Medulla oblongata (tissue), 1 donor: ENCODE results near the gene GALNT10.

Source experiments
- DNase-seq: peaks from one replicate; pipeline ENCODE4 v3.0.0-alpha.2; 2015; ENCODE audit errors: extremely low spot score

The GALNT10 gene

DNA sequence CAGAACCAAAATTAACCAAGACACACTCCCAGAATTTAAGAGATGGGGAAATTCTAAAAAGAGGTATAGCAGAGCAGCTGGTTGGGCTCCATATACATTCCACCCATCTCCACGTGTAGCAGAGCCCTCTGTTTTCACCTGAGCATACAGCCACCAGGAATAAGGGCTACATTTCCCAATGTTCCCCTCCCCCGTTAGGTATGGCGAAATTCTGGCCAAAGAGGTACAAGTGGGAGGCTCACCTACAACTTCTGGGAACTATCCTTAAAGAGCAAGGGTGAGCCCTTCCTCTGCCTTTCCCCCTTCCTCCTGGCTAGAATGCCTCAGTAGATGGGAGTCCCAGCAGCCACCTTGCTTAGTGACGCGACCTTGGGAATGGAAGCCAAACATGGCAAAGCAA is 250.0 kb downstream of the GALNT10 start:
- no peak for DNase-seq

DNA sequence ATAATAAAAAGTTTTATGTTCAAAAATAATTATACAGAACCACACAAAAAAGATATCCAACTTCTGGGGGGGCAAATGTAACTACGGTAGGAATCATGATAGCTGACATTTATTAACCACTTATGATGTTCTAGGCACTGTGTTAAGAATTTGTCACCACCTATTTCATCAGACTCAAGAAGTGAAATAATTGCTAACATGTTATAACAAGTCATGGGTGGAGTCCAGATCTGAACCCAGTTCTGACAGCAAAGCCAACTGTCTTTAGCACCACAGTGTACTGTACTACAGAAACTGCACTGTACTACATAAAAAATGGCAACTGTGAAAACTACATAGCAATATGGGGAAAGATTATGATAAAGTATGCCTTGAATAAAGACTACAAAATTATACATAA is 252.3 kb downstream of the GALNT10 start:
- no peak for DNase-seq

DNA sequence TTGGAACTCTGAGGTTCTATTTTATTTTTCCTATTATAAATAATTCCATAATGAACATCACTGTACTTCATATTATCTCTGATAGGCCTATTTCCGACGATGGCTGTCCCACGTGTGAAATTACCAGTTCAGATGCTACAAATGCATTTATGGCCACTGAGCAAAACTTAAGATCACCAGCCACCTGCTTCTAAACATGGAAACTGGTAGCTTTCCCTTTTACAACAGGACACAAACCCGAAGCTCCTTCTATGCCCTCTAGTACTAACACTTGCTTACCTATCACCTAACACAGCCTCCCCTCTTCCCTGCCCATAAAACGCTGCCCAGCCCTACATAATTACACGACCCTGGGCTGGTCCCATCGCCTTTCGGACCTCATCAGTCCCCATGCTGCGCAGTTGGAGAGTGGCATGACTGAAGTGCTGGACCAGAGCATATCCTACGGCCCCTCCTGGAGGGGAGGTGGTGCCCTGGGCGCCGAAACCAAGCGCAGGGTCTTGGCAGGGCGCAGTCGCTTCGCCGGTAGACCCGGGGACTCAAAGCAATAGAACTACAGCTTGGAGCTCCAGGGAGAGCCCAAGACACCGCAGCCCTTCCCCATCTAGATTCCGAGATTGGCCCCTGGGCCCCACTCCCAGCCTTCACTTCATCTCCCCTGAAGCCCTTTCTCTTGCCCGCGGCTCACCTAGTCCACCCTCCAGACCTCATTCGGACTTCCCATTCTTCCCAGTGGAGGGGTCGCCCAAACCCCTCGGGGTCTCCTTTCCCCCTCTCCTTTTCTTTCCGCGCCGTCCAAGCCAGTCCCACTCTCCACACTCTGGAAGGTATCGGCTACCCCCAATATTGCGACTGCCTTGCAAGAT is 254.3 kb downstream of the GALNT10 start:
- DNase-seq: no peak

DNA sequence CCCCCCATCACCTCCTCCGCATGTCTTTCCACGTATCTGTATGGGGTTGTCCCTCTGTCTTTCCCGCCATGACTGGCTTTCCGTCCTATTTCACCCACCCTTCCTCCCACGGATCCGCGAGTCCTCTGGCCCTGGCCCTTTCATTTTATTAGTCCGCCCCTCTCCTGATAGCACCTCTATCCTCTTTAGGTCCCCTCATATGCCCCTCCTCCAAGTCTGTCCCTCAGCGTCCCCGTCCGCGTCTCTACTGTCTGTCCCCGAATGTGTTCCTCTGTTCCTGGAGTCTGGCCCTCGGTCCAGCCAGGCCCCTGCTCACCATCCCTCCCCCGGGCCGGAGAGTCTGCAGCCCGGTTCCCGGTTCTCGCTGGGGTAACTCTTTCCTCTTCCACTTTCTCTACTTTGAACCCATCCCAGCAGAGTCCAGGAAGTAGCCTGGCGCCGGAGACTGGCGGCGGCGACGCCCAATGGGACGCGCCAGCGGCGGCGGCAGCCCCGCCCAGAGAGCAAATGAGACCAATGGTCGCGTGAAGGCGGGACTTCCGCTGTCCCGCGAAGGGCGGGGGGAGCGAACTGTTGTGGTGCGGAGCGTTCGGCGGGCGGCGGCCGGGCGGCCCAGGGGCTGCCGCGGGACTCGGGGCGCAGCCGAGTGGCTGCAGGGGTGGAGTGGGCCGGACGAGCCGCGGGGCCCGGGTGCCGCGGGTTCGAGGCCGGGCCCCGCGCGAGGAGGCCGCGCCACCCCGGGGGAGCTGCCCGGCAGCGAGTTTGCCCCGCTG is 255.1 kb downstream of the GALNT10 start, which contains the start of gene SAP30L:
TSS of gene SAP30L (plus strand) at position 576 of the 773 bp plus-strand sequence. CDS start 608 bp downstream, outside the sequence.
- DNase-seq: peak; percentile 98

DNA sequence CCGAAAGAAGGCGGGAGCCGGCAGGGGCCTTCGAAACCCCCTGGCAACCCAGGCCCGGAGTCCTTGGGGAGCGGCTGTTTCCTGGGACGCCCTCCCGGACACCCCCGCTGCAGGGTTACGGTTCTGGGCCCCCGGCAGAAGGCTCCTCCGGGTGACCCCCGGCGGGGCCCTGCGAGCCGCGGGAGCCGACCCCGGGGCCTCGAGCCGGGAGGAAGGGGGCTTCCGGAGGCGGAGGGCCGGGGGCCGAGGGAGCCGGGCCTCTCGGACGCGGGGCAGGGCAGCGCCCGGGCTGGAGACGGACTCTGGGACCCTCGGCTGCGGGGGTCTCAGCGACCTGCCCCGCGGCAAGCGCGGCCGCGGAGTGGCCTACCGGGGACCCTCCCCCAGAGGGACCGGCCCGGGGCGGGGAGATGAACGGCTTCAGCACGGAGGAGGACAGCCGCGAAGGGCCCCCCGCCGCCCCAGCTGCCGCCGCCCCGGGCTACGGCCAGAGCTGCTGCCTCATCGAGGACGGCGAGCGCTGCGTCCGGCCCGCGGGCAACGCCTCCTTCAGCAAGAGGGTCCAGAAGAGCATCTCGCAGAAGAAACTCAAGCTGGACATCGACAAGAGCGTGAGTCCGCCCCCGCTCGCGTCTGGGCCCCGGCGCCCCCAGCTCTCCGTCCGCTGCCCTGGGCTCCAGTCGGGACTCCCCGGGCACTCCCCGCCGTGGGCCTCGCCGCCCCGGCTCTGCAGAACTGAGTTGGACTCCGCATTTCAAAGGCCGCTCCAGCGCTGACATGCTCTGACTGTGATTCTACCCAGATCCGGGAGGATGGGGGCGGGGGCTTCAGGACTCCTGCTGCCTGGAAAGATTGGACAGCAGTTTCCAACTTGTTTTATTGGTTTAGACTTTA is 255.9 kb downstream of the GALNT10 start:
- no peak for DNase-seq

DNA sequence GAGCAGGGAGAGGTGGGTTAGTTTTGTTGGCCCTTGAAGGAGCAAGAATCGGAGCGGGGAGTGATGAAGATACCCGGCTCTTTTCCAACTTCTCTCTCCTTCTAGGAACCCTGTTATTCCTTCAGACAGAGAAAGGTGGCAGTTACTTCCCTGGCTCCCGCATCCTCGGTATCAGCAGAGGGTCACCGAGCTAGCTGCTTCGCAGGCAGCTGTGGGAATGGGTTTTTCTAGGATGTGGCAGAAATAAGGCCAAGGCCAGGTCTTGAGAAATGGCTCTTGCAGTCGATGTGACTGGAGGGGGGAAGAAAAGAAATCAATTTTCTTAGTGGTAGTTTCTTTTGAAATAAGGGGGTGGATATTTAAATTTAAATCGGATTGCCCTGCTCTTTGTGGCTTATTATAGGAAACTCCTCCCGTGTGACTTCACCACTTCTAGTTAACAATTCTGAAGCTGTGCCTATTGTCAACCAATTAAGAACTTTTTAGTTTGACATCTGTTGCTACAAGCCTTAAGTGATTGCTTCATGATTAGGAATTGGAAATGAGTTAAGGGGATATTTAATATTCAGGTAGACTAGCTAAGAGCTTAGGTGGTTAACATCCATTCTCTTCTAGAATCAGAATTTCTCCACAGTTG is 256.7 kb downstream of the GALNT10 start:
- peak; percentile 47 for DNase-seq

DNA sequence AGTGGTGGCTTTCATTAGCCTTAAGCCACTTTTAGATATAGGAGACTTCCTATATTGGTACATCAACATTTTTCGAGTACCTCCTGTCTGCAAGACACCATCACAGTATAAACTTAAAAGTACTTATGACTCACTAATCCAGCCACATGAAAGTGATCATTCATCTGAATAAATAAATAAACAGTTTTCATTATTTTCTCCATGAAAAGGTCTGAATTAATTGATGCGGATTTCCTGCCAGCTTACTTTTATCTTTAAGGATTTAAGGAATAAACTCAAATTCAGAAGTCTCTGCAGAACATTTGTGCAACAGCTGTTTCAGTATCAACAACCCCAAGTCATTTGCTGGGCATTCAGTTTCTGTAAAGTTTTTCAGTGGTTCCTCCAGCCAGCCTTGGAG is 259.3 kb downstream of the GALNT10 start:
- no peak for DNase-seq

DNA sequence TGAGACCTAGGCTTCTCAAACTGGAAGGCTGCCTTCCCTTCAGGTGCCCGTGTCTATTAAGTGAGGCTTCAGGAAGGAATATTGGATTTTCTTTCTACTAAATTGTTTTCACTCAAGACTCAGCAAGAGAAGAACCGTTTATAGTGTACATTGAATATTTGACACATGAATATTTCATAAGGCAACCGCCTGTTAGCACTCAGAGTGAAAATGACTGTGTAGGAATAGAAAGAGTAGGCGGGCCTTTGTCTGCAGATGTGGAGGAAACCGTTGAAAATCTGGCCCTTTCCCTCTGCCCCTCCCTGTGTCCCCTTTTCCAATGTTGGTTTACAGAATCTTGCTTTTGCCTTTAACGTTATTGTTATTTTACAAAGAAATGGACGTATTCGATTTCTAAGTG is 261.4 kb downstream of the GALNT10 start:
- no peak for DNase-seq

DNA sequence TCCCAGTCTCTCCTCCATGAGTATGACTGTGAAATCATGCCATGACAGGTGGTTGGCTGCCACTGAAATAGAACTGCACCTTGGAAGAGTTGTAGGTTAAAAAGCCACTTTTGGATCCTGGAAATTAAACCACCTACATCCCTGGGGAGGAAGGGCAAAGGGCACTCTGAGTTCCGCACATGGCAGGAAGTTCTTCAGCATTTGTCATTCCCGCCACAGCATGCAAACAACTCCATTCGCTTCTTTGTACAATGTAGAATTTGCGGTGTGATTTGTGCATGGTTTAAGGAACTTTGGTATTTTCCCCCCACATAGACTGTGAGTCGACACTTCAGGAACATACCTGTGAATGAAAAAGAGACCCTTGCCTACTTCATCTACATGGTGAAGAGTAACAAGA is 265.1 kb downstream of the GALNT10 start:
- no peak for DNase-seq

DNA sequence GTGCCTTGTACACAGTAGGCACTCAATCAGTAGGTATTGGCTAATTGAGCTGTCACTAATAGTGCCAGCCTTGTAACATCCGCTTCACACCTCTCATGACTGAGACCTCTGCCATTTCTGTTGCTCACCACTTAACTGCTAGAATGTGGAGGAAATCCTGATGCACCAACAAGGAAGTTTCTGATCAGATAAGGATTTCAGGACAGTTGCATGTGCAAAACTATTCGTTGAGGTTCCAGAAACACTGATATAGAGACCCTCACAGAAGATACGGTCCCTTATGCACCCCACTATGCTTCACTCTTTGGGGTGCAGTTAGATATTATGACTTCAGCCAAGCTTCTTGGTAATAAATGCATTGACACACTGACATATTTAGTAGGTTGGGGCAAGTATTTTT is 266.0 kb downstream of the GALNT10 start:
- no peak for DNase-seq

DNA sequence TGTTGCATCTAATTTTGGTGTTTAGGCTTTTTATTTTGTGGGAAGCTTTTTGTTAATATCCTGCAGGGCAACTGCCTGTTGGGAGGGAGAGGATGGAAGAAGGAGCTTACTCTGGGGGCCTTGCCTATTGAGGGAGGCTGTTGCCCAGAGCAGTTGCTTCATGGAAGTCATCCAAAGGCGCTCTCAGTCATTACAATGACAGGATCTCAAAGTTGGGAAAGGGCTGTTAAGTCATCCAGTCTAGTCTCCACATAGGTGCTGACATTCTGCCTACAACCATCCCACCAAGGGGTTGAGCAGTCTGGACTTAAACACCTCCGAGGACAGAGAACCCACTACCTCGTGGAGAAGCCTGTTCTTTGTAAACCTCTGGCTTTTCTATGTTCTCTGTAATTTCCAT is 268.5 kb downstream of the GALNT10 start:
- DNase-seq: no peak

DNA sequence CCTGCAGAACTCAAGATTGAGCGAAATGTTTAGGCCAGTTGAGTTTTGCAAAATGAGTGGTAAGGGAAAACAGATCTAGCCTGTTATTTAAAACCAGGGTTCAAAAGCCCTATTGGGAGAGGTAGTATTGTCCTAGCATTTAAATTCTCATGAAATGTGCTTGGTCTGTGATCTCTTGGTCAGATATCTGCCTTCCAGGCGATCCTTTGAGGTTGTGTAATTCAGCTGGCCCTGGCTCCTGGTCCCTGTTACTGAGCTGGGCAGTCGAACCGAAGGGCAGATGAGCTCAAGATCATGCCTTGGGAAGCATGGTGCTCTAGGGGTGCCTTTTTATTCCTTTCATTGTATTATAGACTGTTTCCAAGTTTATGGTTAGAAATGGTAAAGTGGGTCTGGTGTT is 269.6 kb downstream of the GALNT10 start:
- DNase-seq: no peak

DNA sequence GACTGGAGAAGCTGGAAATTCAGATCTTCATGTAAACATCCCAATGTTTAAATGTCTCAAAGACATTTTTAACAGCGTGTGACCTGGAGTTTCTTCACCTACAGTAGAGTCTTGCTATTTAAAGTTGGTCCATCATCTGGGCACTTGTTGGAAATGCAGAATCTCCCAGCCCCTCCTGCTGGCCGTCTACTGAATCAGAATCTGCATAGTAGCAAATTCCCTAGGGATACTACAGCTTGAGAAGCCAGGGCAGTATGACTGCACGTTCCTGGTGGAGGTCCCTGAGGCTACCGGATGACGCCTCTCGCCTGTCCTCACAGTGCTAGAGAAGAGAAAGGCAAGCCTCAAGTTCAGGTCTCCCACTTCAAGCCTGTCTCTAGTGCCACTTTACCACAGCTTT is 271.0 kb downstream of the GALNT10 start:
- no peak for DNase-seq

DNA sequence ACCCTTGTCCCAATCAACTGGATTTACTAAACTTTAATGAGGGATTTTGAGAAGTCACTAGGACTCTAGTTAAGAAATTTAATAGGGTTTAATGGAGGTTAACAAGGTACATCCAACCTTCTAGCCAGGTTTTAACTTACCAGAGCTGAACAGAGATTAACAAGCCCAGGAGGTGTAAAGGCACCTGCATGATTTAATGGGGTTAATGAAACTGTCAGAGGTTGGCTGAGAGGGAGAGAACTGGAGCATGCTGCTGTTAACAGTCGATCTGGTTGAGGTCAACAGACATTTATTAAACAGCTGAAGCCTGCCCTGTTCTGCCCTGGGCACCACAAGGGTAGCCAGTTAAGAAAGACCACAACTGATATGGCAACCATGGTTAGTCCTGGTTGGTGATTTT is 273.9 kb downstream of the GALNT10 start:
- DNase-seq: no peak

DNA sequence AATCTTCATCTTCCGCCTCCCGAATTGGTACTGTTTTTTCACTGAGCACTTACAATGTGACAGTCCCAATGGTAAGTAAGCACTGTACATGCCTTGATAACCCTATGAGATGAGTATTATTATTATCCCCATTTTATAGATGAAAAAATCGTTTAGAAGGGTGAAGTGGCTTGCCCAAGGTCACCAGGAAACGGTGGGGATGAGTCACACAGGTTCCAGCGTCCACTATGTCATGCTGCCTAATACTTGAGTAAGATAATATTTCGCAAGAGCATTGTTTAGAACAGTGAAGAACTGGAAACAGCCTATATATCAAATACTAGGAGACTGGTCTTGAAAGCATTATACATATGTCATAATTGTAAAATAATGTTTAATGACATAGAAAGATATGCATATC is 274.6 kb downstream of the GALNT10 start:
- no peak for DNase-seq

DNA sequence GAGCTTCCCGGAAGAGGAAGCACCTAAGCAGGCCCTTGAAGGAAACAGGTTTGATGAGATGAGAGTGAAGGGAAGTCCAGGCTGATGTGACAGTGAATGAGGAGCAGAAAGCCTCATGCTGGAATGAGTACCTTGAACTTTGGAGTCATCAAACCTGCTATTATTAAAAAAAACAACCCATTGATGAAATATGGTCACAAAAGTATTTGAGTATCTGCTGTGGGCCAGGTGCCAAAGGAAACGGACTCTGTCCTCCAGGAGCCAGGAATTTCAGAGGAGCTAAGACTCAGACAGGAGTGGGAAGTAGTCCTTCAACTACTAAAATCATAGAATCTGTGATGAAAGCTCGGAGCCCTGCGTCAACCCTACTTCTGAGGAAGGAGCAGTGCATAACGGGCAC is 275.6 kb downstream of the GALNT10 start:
- no peak for DNase-seq

DNA sequence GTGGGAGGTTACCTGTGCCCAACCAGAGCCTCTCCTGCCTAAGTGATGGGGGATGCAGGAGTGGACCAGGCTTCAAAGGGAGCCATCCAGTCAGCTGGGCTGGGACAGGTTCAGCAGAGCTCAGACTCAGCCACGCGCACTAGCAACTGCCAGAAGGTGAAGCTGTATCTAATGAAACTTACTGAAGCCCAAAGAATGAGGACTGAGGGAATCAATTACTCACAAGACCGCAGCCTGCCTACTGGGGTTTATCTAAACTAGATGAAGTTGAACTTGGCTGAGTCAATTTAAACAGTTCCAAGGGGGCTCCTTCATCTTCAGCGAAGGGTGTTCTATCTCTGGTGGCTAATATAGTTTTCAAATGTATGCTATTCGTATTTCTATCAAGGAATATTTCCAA is 276.1 kb downstream of the GALNT10 start:
- no peak for DNase-seq

DNA sequence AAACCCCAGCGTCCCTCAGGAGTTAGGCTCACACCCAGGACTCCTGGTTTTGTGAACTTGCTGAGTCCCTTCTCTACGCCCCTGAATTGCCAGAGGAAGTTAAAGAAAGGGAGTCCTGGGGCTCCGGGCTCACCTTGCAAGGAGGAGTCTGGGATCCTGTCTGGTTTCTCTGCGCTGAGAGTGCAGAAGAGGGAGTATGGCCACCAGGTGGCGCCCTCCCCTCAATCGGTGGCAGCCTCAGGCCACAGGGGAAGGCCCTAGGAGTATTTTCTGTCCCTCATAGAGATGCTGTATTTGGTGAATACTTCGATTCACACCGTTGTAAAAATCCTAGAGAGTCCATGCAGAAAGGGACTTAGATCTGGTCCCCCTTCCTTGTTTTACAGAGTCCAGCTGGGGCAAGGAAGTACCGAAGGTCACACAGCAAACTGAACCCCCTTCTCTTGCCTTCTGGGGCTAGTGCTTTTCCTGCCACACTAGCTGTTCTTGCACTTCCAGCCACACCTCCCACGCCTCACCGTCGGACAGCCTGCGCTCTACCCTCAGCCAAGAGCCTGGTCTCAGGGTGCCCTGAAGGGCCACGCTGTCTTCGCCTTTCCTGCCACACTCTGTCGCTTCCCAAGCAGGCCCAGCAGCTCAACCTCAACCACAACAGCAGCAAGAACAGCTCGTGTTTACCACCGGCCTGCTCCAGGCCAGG is 277.3 kb downstream of the GALNT10 start:
- peak; percentile 65 for DNase-seq

DNA sequence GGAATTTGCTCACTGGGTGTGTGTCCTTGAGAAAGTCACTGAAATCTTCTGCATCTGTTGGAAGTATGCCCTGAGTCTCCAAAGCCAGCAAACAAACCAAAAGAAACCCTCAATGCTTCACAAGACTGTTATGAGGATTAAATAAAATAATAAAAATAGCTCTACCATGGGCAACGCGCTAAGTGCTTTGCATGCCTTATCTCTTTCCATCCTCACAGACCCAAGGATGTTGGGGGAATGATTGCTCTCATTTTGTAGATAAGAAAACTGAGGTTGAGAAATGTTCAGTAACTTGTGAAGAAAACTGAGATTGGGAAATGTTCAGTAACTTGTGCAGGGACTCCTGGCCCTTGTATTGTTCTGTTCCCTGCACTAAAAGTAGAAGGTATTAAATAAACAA is 279.6 kb downstream of the GALNT10 start:
- DNase-seq: no peak
